T47D (cell line): Measurements from ENCODE around the gene PTPRH.

Experiments used
- DNase-seq, 2 experiments: peaks; one replicate each; pipeline versions ENCODE4 v3.0.0 to v3.0.0-alpha.2; 2011 to 2012; ENCODE audit warnings: low read depth in 1 of 2, low spot score in 1 of 2
- JUND ChIP-seq: IDR thresholded peaks from 2 replicates; pipeline ENCODE4 v1.6.1; 2012; ENCODE audit warnings: low read depth
- in situ Hi-C: cut with HindIII; loops from 2 replicates; pipeline ENCODE4 v1.10.0; 2016; ENCODE audit warnings: low sequenced_read_pairs, low pct_unique_long_range_greater_than_20kb

PTPRH gene

GRCh38 chr19:55241143-55241934 is 32.0 kb upstream of the PTPRH start:
- no peak for TF ChIP-seq JUND
- in situ Hi-C loops: no loop called here
- no peak for DNase-seq

GRCh38 chr19:55240713-55241020 is 31.4 kb upstream of the PTPRH start:
- no peak for DNase-seq
- in situ Hi-C loops: no loop called here

GRCh38 chr19:55239004-55239403 is 29.7 kb upstream of the PTPRH start:
- TF ChIP-seq JUND: no peak
- in situ Hi-C loops: no loop called here
- DNase-seq: no peak

More at GRCh38 chr19:55240713-55241020, 31.4 kb upstream of the PTPRH start:
- no peak for TF ChIP-seq JUND

GRCh38 chr19:55238030-55238429 is 28.7 kb upstream of the PTPRH start:
- DNase-seq: no peak
- in situ Hi-C loops: no loop called here
- TF ChIP-seq JUND: no peak

GRCh38 chr19:55232986-55233385 is 23.7 kb upstream of the PTPRH start:
- DNase-seq: no peak
- in situ Hi-C loops: no loop called here
- no peak for TF ChIP-seq JUND

- no peak for TF ChIP-seq JUND
- DNase-seq: no peak
- in situ Hi-C loops: no loop called here
These were observed 22.9 kb upstream of the PTPRH start for GRCh38 chr19:55232286-55232602.

DNA sequence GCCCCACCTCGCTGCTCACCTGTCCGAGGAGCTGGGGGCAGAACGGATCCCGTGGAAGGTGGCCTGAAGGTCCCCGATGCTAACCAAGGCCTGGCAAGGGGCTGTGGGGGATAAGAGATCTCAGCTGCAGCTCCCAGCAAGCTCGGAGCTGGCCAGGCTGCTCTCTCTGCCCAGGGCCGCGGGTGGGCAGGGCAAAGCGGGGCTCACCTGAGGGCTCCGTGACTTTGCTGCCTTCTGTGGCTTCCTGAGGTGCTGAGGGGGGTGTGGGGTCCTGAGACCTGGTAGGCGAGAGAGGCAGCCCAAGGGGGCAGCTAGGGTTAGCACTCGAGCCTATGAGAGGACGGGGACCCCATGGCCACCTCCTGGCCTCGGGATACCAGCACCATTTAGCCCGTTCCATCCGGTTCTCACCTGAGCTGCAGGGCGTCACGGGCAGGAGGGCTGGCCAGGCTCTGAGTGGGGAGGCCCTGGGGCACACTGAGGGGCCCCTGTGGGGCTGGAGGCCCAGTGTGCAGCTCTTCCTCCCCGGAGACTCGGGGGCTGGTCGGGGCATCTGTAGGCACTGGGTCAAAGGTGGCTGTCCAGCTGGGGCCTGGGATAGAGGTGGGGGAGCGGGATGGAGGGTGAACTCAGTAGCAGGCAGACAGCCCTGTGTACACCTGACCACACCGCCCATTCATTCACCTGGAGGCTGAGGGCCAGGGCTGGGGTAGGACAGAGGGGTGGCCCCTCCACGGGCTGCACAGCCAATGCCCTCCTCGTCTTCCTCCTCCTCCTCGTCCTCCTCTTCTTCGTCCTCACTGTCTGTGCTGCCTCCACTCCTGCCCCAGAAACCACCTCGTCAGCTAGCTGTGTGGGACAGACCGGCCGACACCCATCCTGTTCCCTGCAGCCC is 22.3 kb upstream of the PTPRH start:
- in situ Hi-C loops: no loop called here
- TF ChIP-seq JUND: no peak
- no peak for DNase-seq

DNA sequence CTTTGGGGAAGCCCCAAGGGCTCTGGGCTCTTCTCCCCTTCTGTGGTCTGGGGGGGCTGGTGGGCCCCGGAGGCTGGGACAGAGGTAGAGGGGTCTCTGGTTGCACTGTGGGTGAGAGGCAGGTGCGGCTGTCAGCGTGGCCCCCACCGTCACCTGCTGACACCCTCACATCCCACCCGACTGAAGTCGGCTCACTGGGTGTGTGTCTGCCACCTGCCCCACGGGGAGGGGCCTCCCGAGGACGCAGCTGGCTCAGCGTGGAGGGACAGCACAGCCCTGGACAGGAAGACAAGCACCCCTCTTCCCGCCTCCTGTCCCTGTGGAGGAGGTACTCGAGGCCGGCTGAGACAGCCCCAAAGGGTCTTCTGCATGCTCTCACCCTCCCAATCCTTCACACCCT is 21.5 kb upstream of the PTPRH start:
- in situ Hi-C loops: no loop called here
- TF ChIP-seq JUND: no peak
- no peak for DNase-seq

DNA sequence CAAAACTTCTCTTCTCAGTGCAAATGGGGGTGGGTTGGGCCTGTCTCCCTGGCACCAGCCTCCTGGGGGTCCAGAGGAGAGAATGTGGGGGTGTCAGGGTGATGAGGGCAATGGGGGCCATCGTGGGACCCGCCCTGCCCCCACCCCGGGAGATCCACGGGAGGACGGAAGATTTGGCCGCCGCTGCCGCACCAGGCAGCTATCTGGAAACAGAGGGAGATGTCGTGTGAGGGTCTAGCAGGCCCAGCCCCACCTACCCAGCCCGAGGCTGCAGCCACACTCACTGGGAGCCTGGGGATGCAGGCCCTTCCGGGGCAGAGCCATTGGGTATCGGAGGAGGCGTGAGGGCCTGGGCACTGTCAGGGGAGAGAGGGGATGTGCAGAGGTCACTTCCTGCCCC is 21.0 kb upstream of the PTPRH start:
- no peak for DNase-seq
- TF ChIP-seq JUND: no peak
- in situ Hi-C loops: no loop called here

- in situ Hi-C loops: no loop called here
- DNase-seq: no peak
- no peak for TF ChIP-seq JUND
These were observed 20.5 kb upstream of the PTPRH start for GRCh38 chr19:55229789-55230182.

- DNase-seq: no peak
- in situ Hi-C loops: no loop called here
- no peak for TF ChIP-seq JUND
These were observed 20.0 kb upstream of the PTPRH start for GRCh38 chr19:55229145-55229788.

DNA sequence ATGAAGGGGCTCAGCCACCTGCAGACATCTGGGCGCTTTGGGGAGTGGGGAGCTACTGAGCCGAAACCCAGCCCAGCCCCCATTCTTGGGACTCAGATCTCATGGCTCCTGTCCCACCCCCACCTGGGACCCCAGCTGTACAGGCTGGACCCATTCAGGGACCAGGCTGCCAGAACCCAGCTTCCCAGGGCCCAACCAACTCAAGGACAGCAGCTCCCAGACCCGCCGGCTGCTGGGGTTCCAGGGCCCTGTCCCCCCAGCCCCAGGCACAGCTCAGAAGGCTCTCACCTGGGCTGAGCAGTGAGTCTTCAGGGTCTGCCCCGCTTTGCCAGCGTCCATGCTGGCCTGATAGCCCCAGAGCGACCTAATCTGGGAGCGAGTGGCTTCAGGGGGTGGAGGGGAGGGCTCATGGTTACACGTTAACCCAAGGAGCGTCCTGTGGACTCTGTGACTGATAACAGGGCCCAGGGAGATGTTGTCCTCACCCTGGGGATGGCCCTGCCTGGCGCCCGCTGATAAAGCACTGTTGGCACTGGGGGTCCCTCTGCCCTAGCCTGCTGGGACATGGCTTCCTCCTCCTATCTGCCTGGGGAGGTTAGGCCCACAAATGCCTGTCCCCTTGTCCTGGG is 19.2 kb upstream of the PTPRH start, which contains the start of gene TMEM86B:
Gene TMEM86B (minus strand): TSS at position 361 of the 629 bp plus-strand sequence. CDS start 22 bp downstream, at position 339.
- TF ChIP-seq JUND: no peak
- in situ Hi-C loops: no loop called here
- no peak for DNase-seq
